Natural killer cell (primary cell): Measurements from ENCODE around the gene FRRS1L. TPM values are rescaled to one million over a fixed set of nuclear protein-coding genes. Genes with fewer than 3 reads are reported as not detected.
A peak's percentile ranks its signal among the peaks of the same experiment; 100 is the strongest.

Source experiments
- ATAC-seq, 3 donors: fragments of 150-1000 bp in 2 of 3; fragments of 200-7000 bp in 1 of 3; cut with Tn5 transposase; 1 replicate in 1 of 3; 2 replicates in 2 of 3; pipeline ENCODE4 v1.10.0; 2021; ENCODE audit warnings: mild to moderate bottlenecking in 2 of 3, moderate library complexity in 2 of 3
- DNase-seq, 2 donors: peaks; one replicate each; pipeline versions ENCODE4 v3.0.0 to v3.0.0-alpha.2; 2013 to 2021; ENCODE audit warnings: mixed read lengths in 1 of 2
- H3K27ac ChIP-seq: one replicate; pipeline ENCODE4 v1.5.1; 2013; ENCODE audit warnings: mild to moderate bottlenecking, low read length
- H3K27me3 ChIP-seq: one replicate; pipeline ENCODE4 v1.6.1; 2013; ENCODE audit warnings: low read length; ENCODE audit not compliant: control insufficient read depth, insufficient read depth
- H3K36me3 ChIP-seq: one replicate; pipeline ENCODE4 v1.6.1; 2013; ENCODE audit warnings: low read length; ENCODE audit not compliant: control insufficient read depth, insufficient read depth
- H3K4me1 ChIP-seq: one replicate; pipeline ENCODE4 v1.6.1; 2013; ENCODE audit warnings: low read length; ENCODE audit not compliant: control insufficient read depth, insufficient read depth
- H3K4me3 ChIP-seq: one replicate; pipeline ENCODE4 v1.5.1; 2013; ENCODE audit warnings: low read length
- H3K9me3 ChIP-seq: one replicate; pipeline ENCODE4 v1.6.1; 2013; ENCODE audit warnings: low read length; ENCODE audit not compliant: control insufficient read depth, insufficient read depth
- H3K27ac Mint-ChIP-seq, 2 donors: one replicate each; pipeline ENCODE4 v1.8.0; 2022; ENCODE audit warnings: mild to moderate bottlenecking in 2 of 2, mixed read lengths in 2 of 2, moderate library complexity in 1 of 2
- H3K27me3 Mint-ChIP-seq, 2 donors: one replicate each; pipeline ENCODE4 v1.8.0; 2022; ENCODE audit warnings: low read depth in 2 of 2, mixed read lengths in 2 of 2
- H3K36me3 Mint-ChIP-seq: one replicate; pipeline ENCODE4 v1.8.0; 2022; ENCODE audit warnings: mixed read lengths
- H3K4me1 Mint-ChIP-seq, 2 donors: one replicate each; pipeline ENCODE4 v1.8.0; 2022; ENCODE audit warnings: mixed read lengths in 2 of 2
- H3K4me3 Mint-ChIP-seq: one replicate; pipeline ENCODE4 v1.8.0; 2022; ENCODE audit warnings: mild to moderate bottlenecking, moderate library complexity, mixed read lengths
- H3K9me3 Mint-ChIP-seq, 2 donors: one replicate each; pipeline ENCODE4 v1.8.0; 2022; ENCODE audit warnings: mixed read lengths in 2 of 2
- WGBS: methylation state at CpG from one replicate; pipeline ENCODE4 v1.1.7; 2013; ENCODE audit warnings: missing lambda C conversion rate; ENCODE audit not compliant: insufficient coverage; 5-methylcytosine and 5-hydroxymethylcytosine counted together
- intact Hi-C: fragments of 100-400 bp; cut with micrococcal nuclease; formaldehyde crosslinking; loops from one replicate; pipeline ENCODE4 v1.14.2; 2022
- total RNA-seq, 4 donors: library from RNA; stranded (reverse); fragments of 120-200 nt in 1 of 4; gene quantifications; one replicate each; pipeline versions ENCODE4 v1.2.3 to v1.2.4, GENCODE V29; 2013 to 2022
- TF ChIP-seq, protein P1 (sequence below): fragments of 200-600 bp; IDR thresholded peaks from one replicate; pipeline ENCODE4 v1.8.0; 2022; ENCODE audit warnings: antibody characterized with exemption

Gene FRRS1L
- total RNA-seq, 3 donors from 2014 or later (not counting 1 experiment from before 2014, with no cell fraction given): not detected

DNA sequence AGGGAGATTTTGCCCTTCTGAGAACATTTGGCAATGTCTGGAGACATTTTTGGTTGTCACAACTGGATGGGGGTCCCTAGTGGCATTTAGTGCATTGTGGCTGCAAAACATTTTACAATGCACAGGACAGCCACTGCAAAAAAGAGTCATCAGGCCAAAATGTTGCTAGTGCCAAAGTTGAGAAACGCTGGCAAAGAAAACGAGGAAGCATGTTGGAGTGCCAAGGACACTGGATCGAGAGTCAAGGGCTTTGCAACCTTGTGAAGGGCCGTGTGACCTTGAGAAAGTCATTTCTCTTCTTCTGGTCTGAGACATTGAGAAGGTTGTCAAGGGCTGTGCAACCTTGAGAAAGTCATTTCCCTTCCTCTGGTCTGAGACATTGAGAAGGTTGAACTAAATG is 45.7 kb upstream of the FRRS1L start:
- Mint-ChIP-seq H3K4me3 (no peak overlapping the region), H3K9me3 (no peaks in the 10 kb centered on the region), H3K27me3 (peaks cover 5 to 8% of the 10 kb centered on the region in 2 donors), H3K36me3 (no peaks in the 10 kb centered on the region), H3K4me1 (no peaks in the 10 kb centered on the region), H3K27ac (no peak overlapping the region)
- ATAC-seq: no peak
- TF ChIP-seq, protein P1, sequence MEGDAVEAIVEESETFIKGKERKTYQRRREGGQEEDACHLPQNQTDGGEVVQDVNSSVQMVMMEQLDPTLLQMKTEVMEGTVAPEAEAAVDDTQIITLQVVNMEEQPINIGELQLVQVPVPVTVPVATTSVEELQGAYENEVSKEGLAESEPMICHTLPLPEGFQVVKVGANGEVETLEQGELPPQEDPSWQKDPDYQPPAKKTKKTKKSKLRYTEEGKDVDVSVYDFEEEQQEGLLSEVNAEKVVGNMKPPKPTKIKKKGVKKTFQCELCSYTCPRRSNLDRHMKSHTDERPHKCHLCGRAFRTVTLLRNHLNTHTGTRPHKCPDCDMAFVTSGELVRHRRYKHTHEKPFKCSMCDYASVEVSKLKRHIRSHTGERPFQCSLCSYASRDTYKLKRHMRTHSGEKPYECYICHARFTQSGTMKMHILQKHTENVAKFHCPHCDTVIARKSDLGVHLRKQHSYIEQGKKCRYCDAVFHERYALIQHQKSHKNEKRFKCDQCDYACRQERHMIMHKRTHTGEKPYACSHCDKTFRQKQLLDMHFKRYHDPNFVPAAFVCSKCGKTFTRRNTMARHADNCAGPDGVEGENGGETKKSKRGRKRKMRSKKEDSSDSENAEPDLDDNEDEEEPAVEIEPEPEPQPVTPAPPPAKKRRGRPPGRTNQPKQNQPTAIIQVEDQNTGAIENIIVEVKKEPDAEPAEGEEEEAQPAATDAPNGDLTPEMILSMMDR: no peak
- Histone ChIP-seq H3K4me3 (no peak overlapping the region), H3K36me3 (no peaks in the 10 kb centered on the region), H3K27ac (no peak overlapping the region), H3K4me1 (no peaks in the 10 kb centered on the region), H3K9me3 (no peaks in the 10 kb centered on the region), H3K27me3 (no peaks in the 10 kb centered on the region)
- no peak for DNase-seq
- intact Hi-C loops: no loop called here
- WGBS: 77% methylated on average over 4 of the region's 4 CpGs

DNA sequence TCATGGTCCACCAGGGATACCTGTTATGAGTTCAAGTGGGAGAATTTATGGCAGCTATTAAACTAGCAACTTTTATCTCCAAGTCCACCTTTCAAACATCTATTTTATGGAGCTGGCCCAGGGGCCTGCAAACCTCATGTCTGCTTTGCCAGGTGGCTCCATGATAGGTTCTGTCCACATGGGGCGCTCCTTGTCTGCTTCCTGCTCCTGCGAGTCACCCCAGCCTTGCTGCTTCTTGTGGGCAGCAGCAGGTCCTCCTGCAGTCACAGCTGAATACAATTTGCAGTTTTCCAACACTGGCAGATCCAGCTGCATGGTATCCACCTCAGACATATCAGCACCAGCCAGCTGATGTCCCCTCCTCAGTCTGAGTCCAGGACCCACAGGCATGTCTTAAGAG is 39.6 kb upstream of the FRRS1L start:
- Histone ChIP-seq H3K9me3 (no peaks in the 10 kb centered on the region), H3K27ac (no peak overlapping the region), H3K36me3 (no peaks in the 10 kb centered on the region), H3K4me3 (no peak overlapping the region), H3K27me3 (no peaks in the 10 kb centered on the region), H3K4me1 (no peaks in the 10 kb centered on the region)
- intact Hi-C loops: no loop called here
- 52% methylated on average over 2 of the region's 2 CpGs for WGBS
- TF ChIP-seq, protein P1: no peak
- Mint-ChIP-seq H3K9me3 (no peaks in the 10 kb centered on the region), H3K27me3 (peaks cover 6 to 8% of the 10 kb centered on the region in 2 donors), H3K36me3 (no peaks in the 10 kb centered on the region), H3K4me1 (no peaks in the 10 kb centered on the region), H3K4me3 (no peak overlapping the region), H3K27ac (no peak overlapping the region)
- no peak for ATAC-seq
- no peak for DNase-seq

GRCh38 chr9:109205526-109205925 is 38.5 kb upstream of the FRRS1L start:
- TF ChIP-seq, protein P1: no peak
- Histone ChIP-seq H3K36me3 (no peaks in the 10 kb centered on the region), H3K9me3 (no peaks in the 10 kb centered on the region), H3K27me3 (no peaks in the 10 kb centered on the region), H3K4me1 (no peaks in the 10 kb centered on the region), H3K27ac (no peak overlapping the region), H3K4me3 (no peak overlapping the region)
- no peak for ATAC-seq
- Mint-ChIP-seq H3K27ac (no peak overlapping the region), H3K9me3 (no peaks in the 10 kb centered on the region), H3K4me3 (no peak overlapping the region), H3K27me3 (peaks cover 2 to 9% of the 10 kb centered on the region in 2 donors), H3K36me3 (no peaks in the 10 kb centered on the region), H3K4me1 (no peaks in the 10 kb centered on the region)
- intact Hi-C loops: no loop called here
- 68% methylated on average over 1 of the region's 1 CpG for WGBS
- no peak for DNase-seq

DNA sequence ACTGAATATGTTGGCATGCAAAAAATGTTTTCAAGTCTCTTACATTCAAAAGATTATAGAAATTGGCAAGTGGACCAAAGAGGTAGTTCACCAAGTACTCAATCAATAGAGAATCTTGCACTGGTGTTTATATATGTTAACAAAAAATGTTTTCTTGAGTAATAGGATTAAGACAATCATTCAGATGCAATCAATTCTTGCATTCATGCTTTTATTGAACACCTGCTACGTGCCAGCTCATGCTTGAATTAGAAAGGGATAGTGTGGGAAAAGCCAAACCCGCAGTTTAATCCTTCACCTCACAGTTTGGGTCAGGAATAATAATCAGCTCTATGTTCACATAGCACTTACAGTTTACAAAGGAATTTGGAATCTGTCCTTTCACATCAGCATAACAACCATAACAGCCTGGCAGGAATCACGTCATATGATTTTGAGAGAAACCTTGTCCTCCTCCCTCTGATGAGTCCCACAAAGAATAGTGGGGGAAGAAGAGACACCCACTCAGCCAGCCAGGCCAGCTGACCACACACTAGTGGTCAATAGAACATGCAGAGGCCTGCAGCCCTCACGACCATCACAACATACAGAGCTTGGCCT is 36.8 kb upstream of the FRRS1L start:
- no peaks in the 10 kb centered on the region for H3K4me1 Mint-ChIP-seq
- 80% methylated on average over 4 of the region's 4 CpGs for WGBS
- no peaks in the 10 kb centered on the region for H3K36me3 ChIP-seq
- peaks cover 0 to 9% of the 10 kb centered on the region in 2 donors for H3K27me3 Mint-ChIP-seq
- H3K9me3 Mint-ChIP-seq: no peaks in the 10 kb centered on the region
- H3K27ac ChIP-seq: no peak overlapping the region
- DNase-seq (no peak), ATAC-seq (peak in 1 of 3 donors; percentile 14)
- H3K27me3 ChIP-seq: no peaks in the 10 kb centered on the region
- H3K9me3 ChIP-seq: no peaks in the 10 kb centered on the region
- H3K27ac Mint-ChIP-seq: no peak overlapping the region
- no peak overlapping the region for H3K4me3 Mint-ChIP-seq
- TF ChIP-seq, protein P1: no peak
- H3K4me3 ChIP-seq: no peak overlapping the region
- no peaks in the 10 kb centered on the region for H3K4me1 ChIP-seq
- intact Hi-C loops: no loop called here
- no peaks in the 10 kb centered on the region for H3K36me3 Mint-ChIP-seq
